ENCODE data around the gene NXN. TPM values are rescaled to one million over a fixed set of nuclear protein-coding genes. Genes with fewer than 3 reads are reported as not detected.
"Not testable (repeated sequence)": the region's sequence is repeated elsewhere in the genome, so short reads cannot be mapped to it uniquely, and the experiment has no call there.

Gene NXN
- total RNA-seq, 1 donor from 2014 or later, result 67.8 TPM

GRCh38 chr17:760371-760770 is 219.2 kb downstream of the NXN start:
- DNase-seq, result no peak

GRCh38 chr17:759964-760363 is 219.6 kb downstream of the NXN start:
- no peak for DNase-seq

GRCh38 chr17:756010-756567 is 223.5 kb downstream of the NXN start:
- not testable (repeated sequence) for DNase-seq

- DNase-seq, result not testable (repeated sequence)
These were observed 224.1 kb downstream of the NXN start for GRCh38 chr17:755319-755961.

- DNase-seq, result peak; percentile 8
These were observed 226.2 kb downstream of the NXN start for GRCh38 chr17:753418-753817.

GRCh38 chr17:752620-753219 is 226.9 kb downstream of the NXN start:
- DNase-seq, result peak; percentile 89

- peak; percentile 97 for DNase-seq
These were observed 227.5 kb downstream of the NXN start, which contains the start of gene GEMIN4 for GRCh38 chr17:752002-752619. TSS of gene GEMIN4 (minus strand) at chr17:752264. CDS start at chr17:752142, 122 bp downstream.

- peak; percentile 49 for DNase-seq
These were observed 228.1 kb downstream of the NXN start for GRCh38 chr17:751269-752001.

GRCh38 chr17:750431-751037 is 229.0 kb downstream of the NXN start:
- no peak for DNase-seq

GRCh38 chr17:749359-749758 is 230.2 kb downstream of the NXN start:
- DNase-seq, result not testable (repeated sequence)

Small RNA genes within 50 kb of the gene (small RNA-seq; reads per million reads assigned to genes)
- gene MIR3183 (ENCODE audit: low replicate concordance), result not detected

Other genes starting within 250 kb of the NXN start
- gene TLCD3A, start 247.2 kb downstream of the NXN start, total RNA-seq, result 9.7 TPM
- gene GEMIN4, start 227.5 kb downstream of the NXN start, total RNA-seq, result 11.4 TPM
- 90.3 TPM for gene GLOD4, start 197.5 kb downstream of the NXN start, total RNA-seq
- gene MRM3, start 197.4 kb downstream of the NXN start, total RNA-seq, result 23.3 TPM
- 16.4 TPM for gene TIMM22, start 17.4 kb upstream of the NXN start, total RNA-seq
- 56.1 TPM for gene ABR, start 200.2 kb upstream of the NXN start, total RNA-seq